Ascending aorta (tissue), 2 donors: ENCODE measurements around the gene TRMT13. TPM values are rescaled to one million over a fixed set of nuclear protein-coding genes. Genes with fewer than 3 reads are reported as not detected.
"Not testable (repeated sequence)": the region's sequence is repeated elsewhere in the genome, so short reads cannot be mapped to it uniquely, and the experiment has no call there.

ENCODE experiments used
- DNase-seq, 2 donors: peaks; one replicate each; pipeline ENCODE4 v3.0.0-alpha.2; 2019; ENCODE audit warnings: low spot score in 2 of 2
- H3K27ac ChIP-seq, 2 donors: fragments of 200-600 bp; sonication (generic); one replicate each; pipeline ENCODE4 v1.5.1; 2016 to 2017; ENCODE audit warnings: mild to moderate bottlenecking in 1 of 2
- H3K27me3 ChIP-seq: fragments of 200-600 bp; sonication (generic); one replicate; pipeline ENCODE4 v1.5.1; 2017
- H3K36me3 ChIP-seq, 2 donors: fragments of 200-600 bp; sonication (generic); one replicate each; pipeline ENCODE4 v1.5.1; 2016
- H3K4me1 ChIP-seq, 2 donors: fragments of 200-600 bp; sonication (generic); one replicate each; pipeline ENCODE4 v1.5.1; 2016 to 2017; ENCODE audit warnings: mild to moderate bottlenecking in 1 of 2
- H3K4me3 ChIP-seq, 2 donors: fragments of 200-600 bp; sonication (generic); one replicate each; pipeline ENCODE4 v1.5.1; 2016 to 2017; ENCODE audit warnings: mild to moderate bottlenecking in 1 of 2
- H3K9me3 ChIP-seq, 2 donors: fragments of 200-600 bp; sonication (generic); one replicate each; pipeline ENCODE4 v1.5.1; 2016
- intact Hi-C: fragments of 100-400 bp; cut with DNase I; formaldehyde crosslinking; loops from one replicate; pipeline ENCODE4 v1.15.1; 2023
- total RNA-seq: library from RNA; depleted of rRNA; stranded (reverse); fragments of >200 nt; gene quantifications from one replicate; pipeline ENCODE4 v1.1.0, GENCODE V29; 2016
- TF ChIP-seq, protein P1 (sequence below), 3 experiments: fragments of 200-600 bp in 2 of 3; fragments of 450-650 bp in 1 of 3; sonication (generic) in 2 of 3; IDR thresholded peaks; one replicate each; pipeline ENCODE4 v1.5.1; 2016 to 2019; ENCODE audit warnings: antibody characterized with exemption in 3 of 3, mild to moderate bottlenecking in 1 of 3, moderate library complexity in 1 of 3

TRMT13 gene
- total RNA-seq, 1 donor from 2014 or later: 11.4 TPM

DNA sequence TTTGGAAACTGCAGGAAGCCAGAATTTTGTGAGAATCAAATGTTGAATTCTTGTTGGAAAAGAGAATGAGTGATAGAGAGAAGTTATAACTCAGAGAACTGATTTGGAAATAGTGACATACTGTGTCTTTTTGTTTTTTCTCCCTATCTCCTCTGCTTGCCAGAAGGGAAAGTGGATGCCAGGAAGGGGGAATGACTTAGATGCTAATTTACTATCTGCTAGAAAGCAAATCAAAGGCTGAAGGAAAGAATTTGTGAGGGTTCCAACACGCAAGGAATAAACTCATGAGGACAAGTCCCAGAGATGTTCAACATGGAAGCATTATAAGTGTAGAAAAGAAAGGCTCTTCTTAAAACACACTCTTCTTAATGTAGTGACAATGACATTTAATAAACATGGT is 65.6 kb downstream of the TRMT13 start:
- no peaks in the 10 kb centered on the region for H3K4me1 ChIP-seq
- peaks cover 30 to 72% of the 10 kb centered on the region in 2 donors for H3K36me3 ChIP-seq
- no peak overlapping the region for H3K27ac ChIP-seq
- no peaks in the 10 kb centered on the region for H3K9me3 ChIP-seq
- no peaks in the 10 kb centered on the region for H3K27me3 ChIP-seq
- no peak for DNase-seq
- TF ChIP-seq, protein P1, sequence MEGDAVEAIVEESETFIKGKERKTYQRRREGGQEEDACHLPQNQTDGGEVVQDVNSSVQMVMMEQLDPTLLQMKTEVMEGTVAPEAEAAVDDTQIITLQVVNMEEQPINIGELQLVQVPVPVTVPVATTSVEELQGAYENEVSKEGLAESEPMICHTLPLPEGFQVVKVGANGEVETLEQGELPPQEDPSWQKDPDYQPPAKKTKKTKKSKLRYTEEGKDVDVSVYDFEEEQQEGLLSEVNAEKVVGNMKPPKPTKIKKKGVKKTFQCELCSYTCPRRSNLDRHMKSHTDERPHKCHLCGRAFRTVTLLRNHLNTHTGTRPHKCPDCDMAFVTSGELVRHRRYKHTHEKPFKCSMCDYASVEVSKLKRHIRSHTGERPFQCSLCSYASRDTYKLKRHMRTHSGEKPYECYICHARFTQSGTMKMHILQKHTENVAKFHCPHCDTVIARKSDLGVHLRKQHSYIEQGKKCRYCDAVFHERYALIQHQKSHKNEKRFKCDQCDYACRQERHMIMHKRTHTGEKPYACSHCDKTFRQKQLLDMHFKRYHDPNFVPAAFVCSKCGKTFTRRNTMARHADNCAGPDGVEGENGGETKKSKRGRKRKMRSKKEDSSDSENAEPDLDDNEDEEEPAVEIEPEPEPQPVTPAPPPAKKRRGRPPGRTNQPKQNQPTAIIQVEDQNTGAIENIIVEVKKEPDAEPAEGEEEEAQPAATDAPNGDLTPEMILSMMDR (IDR thresholded peaks at IDR 0.05): no peak
- intact Hi-C loops: no loop called here
- no peak overlapping the region for H3K4me3 ChIP-seq

DNA sequence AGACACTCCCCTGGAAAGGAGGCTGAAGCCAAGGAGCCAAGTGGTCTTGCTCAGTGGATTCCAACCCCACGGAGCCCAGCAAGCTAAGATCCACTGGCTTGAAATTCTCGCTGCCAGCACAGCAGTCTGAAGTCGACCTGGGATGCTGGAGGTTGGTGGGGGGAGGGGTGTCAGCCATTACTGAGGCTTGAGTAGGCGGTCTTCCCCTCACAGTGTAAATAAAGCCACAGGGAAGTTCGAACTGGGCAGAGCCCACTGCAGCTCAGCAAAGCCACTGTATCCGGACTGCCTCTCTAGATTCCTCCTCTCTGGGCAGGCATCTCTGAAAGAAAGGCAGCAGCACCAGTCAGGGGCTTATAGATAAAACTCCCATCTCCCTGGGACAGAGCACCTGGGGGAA is 67.1 kb downstream of the TRMT13 start:
- H3K27ac ChIP-seq, intact Hi-C loops, H3K27me3 ChIP-seq, H3K4me1 ChIP-seq, H3K9me3 ChIP-seq, H3K4me3 ChIP-seq, DNase-seq: not testable (repeated sequence)
- H3K36me3 ChIP-seq: peaks cover 30 to 74% of the 10 kb centered on the region in 2 donors

Other genes with a start within 250 kb of the TRMT13 start
- 8.4 TPM for gene SLC35A3, start 163.2 kb upstream of the TRMT13 start, total RNA-seq
- 7.0 TPM for gene SASS6, start 233 bp upstream of the TRMT13 start, total RNA-seq
- gene LRRC39, start 45.1 kb downstream of the TRMT13 start, total RNA-seq: not detected
- 2.3 TPM for gene DBT, start 116.7 kb downstream of the TRMT13 start, total RNA-seq
- 2.8 TPM for gene RTCA, start 133.1 kb downstream of the TRMT13 start, total RNA-seq
- gene CDC14A, start 219.3 kb downstream of the TRMT13 start, total RNA-seq: 2.0 TPM